Sigmoid colon (tissue), 4 donors: ENCODE measurements around the gene IGF2R.

ENCODE experiments used
- CTCF ChIP-seq, 4 experiments: fragments of 450-650 bp in 3 of 4; fragments of 200-600 bp in 1 of 4; IDR thresholded peaks; one replicate each; pipeline ENCODE4 v1.5.1; 2016 to 2019; ENCODE audit warnings: antibody characterized with exemption in 4 of 4, mild to moderate bottlenecking in 3 of 4, moderate library complexity in 2 of 4
- EP300 ChIP-seq, 4 donors: sonication (generic); formaldehyde crosslinking; IDR thresholded peaks; one replicate each; pipeline ENCODE4 v1.6.1; 2017; ENCODE audit warnings: antibody characterized with exemption in 4 of 4
- POLR2A ChIP-seq, 2 donors: fragments of 450-650 bp; IDR thresholded peaks; one replicate each; pipeline ENCODE4 v1.6.1; 2016; ENCODE audit warnings: antibody characterized with exemption in 2 of 2, mild to moderate bottlenecking in 2 of 2, moderate library complexity in 2 of 2
- POLR2AphosphoS5 ChIP-seq, 4 donors: sonication (generic); formaldehyde crosslinking; IDR thresholded peaks; one replicate each; pipeline ENCODE4 v1.6.1; 2017; ENCODE audit warnings: antibody characterized with exemption in 4 of 4

- TF ChIP-seq CTCF (IDR thresholded peaks at IDR 0.05) (no peak), POLR2A (IDR thresholded peaks at IDR 0.05) (no peak), POLR2AphosphoS5 (IDR thresholded peaks at IDR 0.05) (no peak), EP300 (IDR thresholded peaks at IDR 0.05) (no peak)
Measured at GRCh38 chr6:160101277-160102205, 132.7 kb downstream of the IGF2R start.
